Measurements from ENCODE around the gene DES. TPM values are rescaled to one million over a fixed set of nuclear protein-coding genes. Genes with fewer than 3 reads are reported as not detected.
A peak's percentile ranks its signal among the peaks of the same experiment; 100 is the strongest.

The DES gene
- polyA plus RNA-seq, 3 donors: 6.1 to 7.0 (median 6.5) TPM

- DNase-seq (ENCODE audit: extremely low read depth in 1 of 11, low read depth in 9 of 11, low spot score in 4 of 11): no peak
Measured at GRCh38 chr2:219464286-219465032, 46.3 kb downstream of the DES start.

GRCh38 chr2:219465659-219466561 is 47.7 kb downstream of the DES start:
- no peak for DNase-seq (ENCODE audit: extremely low read depth in 1 of 11, low read depth in 9 of 11, low spot score in 4 of 11)

- no peak for DNase-seq (ENCODE audit: extremely low read depth in 1 of 11, low read depth in 9 of 11, low spot score in 4 of 11)
Measured at GRCh38 chr2:219466816-219467735, 48.9 kb downstream of the DES start.

- DNase-seq (ENCODE audit: extremely low read depth in 1 of 11, low read depth in 9 of 11, low spot score in 4 of 11): no peak
Measured at GRCh38 chr2:219467736-219468075, 49.5 kb downstream of the DES start.

GRCh38 chr2:219468410-219469185 is 50.4 kb downstream of the DES start:
- no peak for DNase-seq (ENCODE audit: extremely low read depth in 1 of 11, low read depth in 9 of 11, low spot score in 4 of 11)

GRCh38 chr2:219469186-219469724 is 51.1 kb downstream of the DES start:
- DNase-seq (ENCODE audit: extremely low read depth in 1 of 11, low read depth in 9 of 11, low spot score in 4 of 11): no peak

- DNase-seq (ENCODE audit: extremely low read depth in 1 of 11, low read depth in 9 of 11, low spot score in 4 of 11): no peak
Measured at GRCh38 chr2:219470429-219470828, 52.3 kb downstream of the DES start.

- DNase-seq (ENCODE audit: extremely low read depth in 1 of 11, low read depth in 9 of 11, low spot score in 4 of 11): no peak
Measured at GRCh38 chr2:219471476-219472371, 53.5 kb downstream of the DES start.

- no peak for DNase-seq (ENCODE audit: extremely low read depth in 1 of 11, low read depth in 9 of 11, low spot score in 4 of 11)
Measured at GRCh38 chr2:219472629-219473187, 54.5 kb downstream of the DES start.

- DNase-seq (ENCODE audit: extremely low read depth in 1 of 11, low read depth in 9 of 11, low spot score in 4 of 11): no peak
Measured at GRCh38 chr2:219473511-219473910, 55.3 kb downstream of the DES start.

- no peak for DNase-seq (ENCODE audit: extremely low read depth in 1 of 11, low read depth in 9 of 11, low spot score in 4 of 11)
Measured at GRCh38 chr2:219474285-219475060, 56.3 kb downstream of the DES start.

GRCh38 chr2:219475278-219475677 is 57.1 kb downstream of the DES start:
- no peak for DNase-seq (ENCODE audit: extremely low read depth in 1 of 11, low read depth in 9 of 11, low spot score in 4 of 11)

- DNase-seq (ENCODE audit: extremely low read depth in 1 of 11, low read depth in 9 of 11, low spot score in 4 of 11): peak in 3 of 11 donors; percentile 58 to 67 (median 61)
Measured at GRCh38 chr2:219475697-219476651, 57.8 kb downstream of the DES start.

Data from renal cortex interstitium (tissue), 11 donors.